ENCODE measurements around the gene MED7.

- TF ChIP-seq CTCF (IDR thresholded peaks at IDR 0.05), result no peak
- TF ChIP-seq POLR2A (IDR thresholded peaks at IDR 0.05), result no peak
Observed at GRCh38 chr5:157189223-157189622, 46.6 kb upstream of the MED7 start.

Measured in adrenal gland (tissue), 5 donors.